PFSK-1 (cell line): Measurements from ENCODE around the gene CCNB1.
A peak's percentile ranks its signal among the peaks of the same experiment; 100 is the strongest.

Experiments
- POLR2AphosphoS5 ChIP-seq: IDR thresholded peaks from 2 replicates; pipeline ENCODE4 v1.6.1; 2012; ENCODE audit warnings: low read depth, mild to moderate bottlenecking, control low read depth, low read length, moderate library complexity
- SIN3A ChIP-seq: IDR thresholded peaks from 2 replicates; pipeline ENCODE4 v1.6.1; 2012; ENCODE audit warnings: mild to moderate bottlenecking, low read length, moderate library complexity, borderline replicate concordance; ENCODE audit not compliant: insufficient read depth
- TAF1 ChIP-seq: IDR thresholded peaks from 2 replicates; pipeline ENCODE4 v1.6.1; 2012; ENCODE audit warnings: low read length, control low read depth, borderline replicate concordance; ENCODE audit not compliant: insufficient read depth

DNA sequence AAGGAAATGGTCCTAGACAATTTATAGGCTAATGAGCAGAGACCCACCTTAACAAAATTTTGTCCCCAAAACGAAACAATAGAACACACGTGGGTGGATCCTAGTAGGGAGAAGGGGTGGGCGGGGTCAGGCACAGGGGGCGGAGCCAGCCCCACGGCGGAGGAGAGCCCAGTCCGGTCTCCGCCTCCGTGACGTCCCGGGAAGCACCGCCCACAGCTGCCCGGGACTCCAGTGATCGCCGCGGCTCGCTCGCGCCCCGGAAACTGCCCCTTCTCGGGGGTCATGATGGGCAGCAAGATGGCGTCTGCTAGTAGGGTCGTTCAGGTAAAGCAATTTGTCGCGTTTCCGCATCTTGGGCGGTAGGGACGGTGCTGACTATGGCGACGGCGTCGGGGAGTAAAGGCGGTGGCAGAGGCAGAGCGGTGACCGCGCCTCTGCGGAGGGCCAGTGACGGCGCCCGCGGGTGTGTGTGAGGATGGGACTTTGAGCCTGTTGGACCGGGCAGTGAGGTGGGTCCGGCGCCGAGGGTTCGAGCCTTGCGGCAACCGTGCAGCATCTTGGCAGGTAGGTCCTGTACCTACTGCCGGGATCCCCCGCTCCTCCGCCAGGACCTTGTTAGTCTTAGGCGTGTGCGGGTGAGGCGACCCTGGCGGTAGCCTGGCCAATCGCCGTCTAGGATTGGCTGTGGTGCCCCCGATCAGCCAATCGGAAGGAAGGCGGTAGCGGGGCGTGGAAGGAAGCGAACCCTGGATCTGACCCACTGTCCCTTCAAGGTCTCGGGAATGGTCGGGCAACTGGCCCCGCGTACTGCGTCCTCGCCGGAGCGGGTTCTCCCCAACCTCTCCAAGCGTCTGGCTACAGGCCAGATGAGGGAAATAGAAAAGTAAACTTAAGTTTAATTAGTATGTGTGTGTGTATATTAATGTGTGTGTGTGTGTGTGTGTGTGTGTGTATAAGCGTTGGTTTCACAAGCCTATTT is 50.9 kb downstream of the CCNB1 start:
- peak; percentile 78; the same call in 1 of the 2 replicates for TF ChIP-seq POLR2AphosphoS5
- TF ChIP-seq TAF1, result no peak; the same call in 1 of the 2 replicates
- TF ChIP-seq SIN3A, result 0 out of 2 replicates have a peak, but pooled peaks have one; percentile 20
